HG02763 (cell line): ENCODE measurements around the gene IL1R1.
"Not testable (repeated sequence)": the region's sequence is repeated elsewhere in the genome, so short reads cannot be mapped to it uniquely, and the experiment has no call there.

Experiments
- ATAC-seq: cut with Tn5 transposase; IDR thresholded peaks from one replicate; pipeline ENCODE4 v1.9.1; 2021; ENCODE audit warnings: mild to moderate bottlenecking, moderate library complexity; ENCODE audit not compliant: unreplicated experiment

Gene IL1R1

GRCh38 chr2:102110596-102111334, 31.8 kb upstream of the IL1R1 start:
- ATAC-seq = no peak

GRCh38 chr2:102111823-102112222, 30.7 kb upstream of the IL1R1 start:
- ATAC-seq = no peak

- no peak for ATAC-seq
Measured at GRCh38 chr2:102112271-102112670, 30.3 kb upstream of the IL1R1 start.

GRCh38 chr2:102112692-102113665, 29.6 kb upstream of the IL1R1 start:
- ATAC-seq = no peak

GRCh38 chr2:102114290-102114721, 28.2 kb upstream of the IL1R1 start:
- ATAC-seq = no peak

GRCh38 chr2:102114851-102115497, 27.6 kb upstream of the IL1R1 start:
- ATAC-seq = no peak

- ATAC-seq = no peak
Measured at GRCh38 chr2:102116630-102117471, 25.7 kb upstream of the IL1R1 start.

- no peak for ATAC-seq
Measured at GRCh38 chr2:102117472-102117858, 25.1 kb upstream of the IL1R1 start.

- ATAC-seq = no peak
Measured at GRCh38 chr2:102119255-102119654, 23.3 kb upstream of the IL1R1 start.

- no peak for ATAC-seq
Measured at GRCh38 chr2:102120261-102120660, 22.3 kb upstream of the IL1R1 start.

- ATAC-seq = no peak
Measured at GRCh38 chr2:102120701-102121159, 21.8 kb upstream of the IL1R1 start.

- no peak for ATAC-seq
Measured at GRCh38 chr2:102122115-102122514, 20.4 kb upstream of the IL1R1 start.

GRCh38 chr2:102122909-102123308, 19.6 kb upstream of the IL1R1 start:
- no peak for ATAC-seq

- ATAC-seq = not testable (repeated sequence)
Measured at GRCh38 chr2:102124421-102124820, 18.1 kb upstream of the IL1R1 start.

GRCh38 chr2:102126169-102126568, 16.4 kb upstream of the IL1R1 start:
- no peak for ATAC-seq

GRCh38 chr2:102126660-102127059, 15.9 kb upstream of the IL1R1 start:
- no peak for ATAC-seq

- no peak for ATAC-seq
Measured at GRCh38 chr2:102129082-102129481, 13.5 kb upstream of the IL1R1 start.

- ATAC-seq = no peak
Measured at GRCh38 chr2:102129951-102130646, 12.4 kb upstream of the IL1R1 start.

GRCh38 chr2:102130647-102130991, 11.9 kb upstream of the IL1R1 start:
- ATAC-seq = no peak

- no peak for ATAC-seq
Measured at GRCh38 chr2:102131564-102131963, 11.0 kb upstream of the IL1R1 start.
